Muscle layer of duodenum (tissue), 2 donors: ENCODE results near the gene PDE4B.

Source experiments
- H3K27ac ChIP-seq: one replicate; pipeline ENCODE4 v1.7.0; 2013; ENCODE audit warnings: mild to moderate bottlenecking, low read length
- H3K27me3 ChIP-seq: one replicate; pipeline ENCODE4 v1.7.0; 2013; ENCODE audit warnings: low read depth, mild to moderate bottlenecking, control low read depth, low read length
- H3K36me3 ChIP-seq, 2 donors: one replicate each; pipeline ENCODE4 v1.7.0; 2013; ENCODE audit warnings: low read length in 2 of 2, control low read depth in 1 of 2, mild to moderate bottlenecking in 1 of 2; ENCODE audit not compliant: insufficient read depth in 2 of 2, control insufficient read depth in 1 of 2
- H3K4me1 ChIP-seq, 2 donors: one replicate each; pipeline ENCODE4 v1.7.0; 2013; ENCODE audit warnings: low read length in 2 of 2, mild to moderate bottlenecking in 2 of 2, control low read depth in 1 of 2, moderate library complexity in 1 of 2; ENCODE audit not compliant: insufficient read depth in 2 of 2, control insufficient read depth in 1 of 2
- H3K4me3 ChIP-seq, 2 donors: one replicate each; pipeline ENCODE4 v1.7.0; 2013; ENCODE audit warnings: low read length in 2 of 2, low read depth in 1 of 2, mild to moderate bottlenecking in 1 of 2
- H3K9me3 ChIP-seq, 2 donors: one replicate each; pipeline ENCODE4 v1.7.0; 2013; ENCODE audit warnings: low read length in 2 of 2, control low read depth in 1 of 2, mild to moderate bottlenecking in 1 of 2; ENCODE audit not compliant: control insufficient read depth in 1 of 2
- donor health status: healthy.

The PDE4B gene

GRCh38 chr1:65792669-65793358, at the start of gene PDE4B:
Gene PDE4B (plus strand): TSS chr1:65792895.
- Histone ChIP-seq H3K4me1 (peaks cover 0 to 15% of the 10 kb centered on the region in 2 donors), H3K9me3 (peaks cover 0 to 10% of the 10 kb centered on the region in 2 donors), H3K27ac (no peak within 1 kb of the TSS), H3K27me3 (no peaks in the 10 kb centered on the region), H3K36me3 (no peaks in the 10 kb centered on the region), H3K4me3 (peak within 1 kb of the TSS; percentile 26 to 57)

DNA sequence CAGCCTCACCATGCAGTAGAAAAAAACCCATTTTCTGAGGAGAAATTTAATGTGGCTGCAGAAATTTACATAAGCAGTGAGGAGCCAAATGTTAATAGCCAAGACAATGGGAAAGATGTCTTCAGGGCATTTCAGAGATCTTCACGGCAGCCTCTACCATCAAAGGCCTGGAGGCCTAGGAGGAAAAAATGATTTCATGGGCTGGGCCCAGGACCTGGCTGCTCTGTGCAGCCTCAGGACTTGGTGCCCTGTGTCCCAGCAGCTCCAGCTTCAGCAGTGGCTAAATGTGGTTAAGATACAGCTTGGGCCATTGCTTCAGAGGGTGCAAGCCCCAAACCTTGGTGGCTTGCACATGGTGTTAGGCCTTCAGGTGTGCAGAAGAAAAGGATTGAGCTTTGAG, 48.0 kb upstream of the PDE4B start:
- no peaks in the 10 kb centered on the region for H3K36me3 ChIP-seq
- no peak overlapping the region for H3K27ac ChIP-seq
- H3K9me3 ChIP-seq, result peaks cover 0 to 5% of the 10 kb centered on the region in 2 donors
- no peaks in the 10 kb centered on the region for H3K27me3 ChIP-seq
- no peaks in the 10 kb centered on the region for H3K4me1 ChIP-seq
- H3K4me3 ChIP-seq, result no peak overlapping the region

DNA sequence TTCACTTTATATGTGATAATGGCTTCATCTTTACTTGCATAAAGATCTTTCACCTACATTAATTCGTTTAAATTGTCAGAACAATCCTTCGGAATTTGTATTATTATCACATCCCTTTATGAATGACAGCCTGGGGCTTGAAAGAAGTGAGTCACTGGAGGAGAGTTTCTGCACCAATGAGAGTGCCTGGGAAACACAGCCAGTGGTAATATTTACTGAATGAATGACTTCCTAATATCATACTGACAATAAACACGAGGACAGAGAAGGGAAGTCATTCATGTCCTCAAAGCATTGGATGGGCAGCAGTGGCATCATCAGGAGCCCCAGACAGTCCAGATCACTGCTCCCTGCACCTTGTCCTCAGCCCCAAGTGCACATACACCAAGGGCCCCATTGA, 40.7 kb upstream of the PDE4B start:
- Histone ChIP-seq H3K4me3 (no peak overlapping the region), H3K36me3 (no peaks in the 10 kb centered on the region), H3K9me3 (no peaks in the 10 kb centered on the region), H3K4me1 (no peaks in the 10 kb centered on the region), H3K27ac (no peak overlapping the region), H3K27me3 (no peaks in the 10 kb centered on the region)

GRCh38 chr1:65756616-65757015, 36.1 kb upstream of the PDE4B start:
- Histone ChIP-seq H3K4me1 (no peaks in the 10 kb centered on the region), H3K27ac (no peak overlapping the region), H3K9me3 (no peaks in the 10 kb centered on the region), H3K4me3 (no peak overlapping the region), H3K36me3 (no peaks in the 10 kb centered on the region), H3K27me3 (no peaks in the 10 kb centered on the region)

DNA sequence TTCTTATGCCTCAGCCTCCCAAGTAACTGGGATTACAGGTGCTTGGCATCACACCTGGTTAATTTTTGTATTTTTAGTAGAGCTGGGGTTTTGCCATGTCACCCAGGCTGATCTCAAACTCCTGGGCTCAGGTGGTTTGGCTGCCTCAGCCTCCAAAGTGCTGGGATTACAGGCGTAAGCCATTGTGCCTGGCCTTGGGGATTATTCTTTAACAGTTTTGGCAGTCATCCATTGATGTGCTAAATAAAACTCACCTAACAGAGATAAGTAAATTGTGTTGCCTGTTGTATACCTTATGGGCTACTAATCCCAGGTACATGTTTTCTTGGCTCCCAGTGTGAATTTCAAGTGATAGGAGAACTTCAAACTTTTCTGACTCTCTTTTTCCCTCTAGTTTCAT, 35.2 kb upstream of the PDE4B start:
- Histone ChIP-seq H3K9me3 (no peaks in the 10 kb centered on the region), H3K36me3 (no peaks in the 10 kb centered on the region), H3K27ac (no peak overlapping the region), H3K27me3 (no peaks in the 10 kb centered on the region), H3K4me1 (no peaks in the 10 kb centered on the region), H3K4me3 (no peak overlapping the region)

GRCh38 chr1:65758128-65758527, 34.6 kb upstream of the PDE4B start:
- H3K4me1 ChIP-seq, result no peaks in the 10 kb centered on the region
- H3K4me3 ChIP-seq, result no peak overlapping the region
- H3K36me3 ChIP-seq, result no peaks in the 10 kb centered on the region
- no peak overlapping the region for H3K27ac ChIP-seq
- H3K27me3 ChIP-seq, result no peaks in the 10 kb centered on the region
- no peaks in the 10 kb centered on the region for H3K9me3 ChIP-seq

DNA sequence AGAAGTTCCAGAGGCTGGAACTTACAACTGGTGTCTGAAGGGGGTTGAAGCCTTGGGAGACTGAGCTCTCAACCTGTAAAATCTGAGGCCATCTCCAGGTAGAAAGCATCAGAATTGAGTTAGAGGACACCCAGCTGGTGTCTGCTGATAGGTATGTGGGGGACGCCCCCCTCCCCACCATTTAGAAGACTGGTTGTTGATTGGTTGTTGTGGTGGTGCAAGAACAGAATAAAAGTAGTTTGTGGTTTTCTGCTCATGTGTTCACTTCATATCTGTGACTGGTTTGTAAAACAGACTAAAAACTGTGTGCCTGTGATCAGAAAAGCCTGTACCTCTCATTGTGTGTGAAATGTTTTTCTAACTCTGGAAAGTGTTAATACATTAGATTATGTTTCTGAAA, 33.2 kb upstream of the PDE4B start:
- Histone ChIP-seq H3K27ac (no peak overlapping the region), H3K27me3 (no peaks in the 10 kb centered on the region), H3K4me3 (no peak overlapping the region), H3K36me3 (no peaks in the 10 kb centered on the region), H3K4me1 (no peaks in the 10 kb centered on the region), H3K9me3 (no peaks in the 10 kb centered on the region)

- H3K27me3 ChIP-seq, result no peaks in the 10 kb centered on the region
- no peaks in the 10 kb centered on the region for H3K36me3 ChIP-seq
- H3K9me3 ChIP-seq, result no peaks in the 10 kb centered on the region
- no peaks in the 10 kb centered on the region for H3K4me1 ChIP-seq
- H3K27ac ChIP-seq, result no peak overlapping the region
- peak overlapping the region in 1 of 2 donors; percentile 27 for H3K4me3 ChIP-seq
Observed at GRCh38 chr1:65762081-65762862, 30.4 kb upstream of the PDE4B start.

DNA sequence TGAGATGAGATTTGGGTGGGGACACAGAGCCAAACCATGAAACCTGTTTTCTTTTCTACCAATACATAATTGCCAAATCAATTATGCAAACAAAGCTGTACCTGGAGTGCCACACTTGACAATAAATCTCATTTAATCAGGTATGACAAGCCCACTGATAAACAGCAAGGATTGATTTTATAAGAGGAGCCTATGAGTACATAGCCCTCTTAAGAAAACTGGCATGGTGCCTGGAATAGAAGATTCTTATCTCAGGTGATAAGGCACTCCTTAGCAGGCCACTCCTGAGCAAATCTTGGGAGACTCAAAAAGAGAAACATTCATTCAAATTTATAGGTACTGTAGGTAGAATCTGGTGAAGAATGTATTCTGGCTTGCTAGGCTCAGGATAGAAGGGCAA, 28.6 kb upstream of the PDE4B start:
- no peaks in the 10 kb centered on the region for H3K4me1 ChIP-seq
- no peak overlapping the region for H3K27ac ChIP-seq
- no peak overlapping the region for H3K4me3 ChIP-seq
- H3K27me3 ChIP-seq, result no peaks in the 10 kb centered on the region
- H3K9me3 ChIP-seq, result peaks cover 0 to 2% of the 10 kb centered on the region in 2 donors
- no peaks in the 10 kb centered on the region for H3K36me3 ChIP-seq

DNA sequence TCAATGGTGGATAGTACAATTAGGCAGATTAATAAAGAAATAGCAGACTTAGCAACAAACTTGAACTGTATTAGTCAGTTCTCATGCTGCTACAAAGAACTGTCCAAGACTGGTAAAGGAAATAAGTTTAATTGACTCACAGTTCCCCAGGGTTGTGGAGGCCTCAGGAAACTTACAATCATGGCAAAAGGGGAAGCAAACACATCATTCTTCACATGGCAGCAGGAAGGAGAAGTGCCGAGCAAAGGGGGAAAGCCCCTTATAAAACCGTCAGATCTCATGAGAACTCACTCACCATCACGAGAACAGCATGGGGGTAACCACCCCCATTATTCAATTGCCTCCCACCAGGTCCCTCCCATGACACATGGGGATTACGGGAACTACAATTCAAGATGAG, 27.1 kb upstream of the PDE4B start:
- H3K9me3 ChIP-seq, result peaks cover 0 to 2% of the 10 kb centered on the region in 2 donors
- no peak overlapping the region for H3K4me3 ChIP-seq
- no peak overlapping the region for H3K27ac ChIP-seq
- no peaks in the 10 kb centered on the region for H3K27me3 ChIP-seq
- no peaks in the 10 kb centered on the region for H3K36me3 ChIP-seq
- no peaks in the 10 kb centered on the region for H3K4me1 ChIP-seq

- Histone ChIP-seq H3K27ac (no peak overlapping the region), H3K27me3 (no peaks in the 10 kb centered on the region), H3K9me3 (peaks cover 0 to 2% of the 10 kb centered on the region in 2 donors), H3K4me3 (no peak overlapping the region), H3K36me3 (no peaks in the 10 kb centered on the region), H3K4me1 (no peaks in the 10 kb centered on the region)
Observed at GRCh38 chr1:65769636-65770035, 23.1 kb upstream of the PDE4B start.
